GM12878 (cell line): ENCODE results near the gene CLEC20A.

Experiments used
- CHD2 ChIP-seq: IDR thresholded peaks from 2 replicates; pipeline ENCODE4 v1.6.1; 2011; ENCODE audit warnings: low read depth, low read length, improper control_type of control experiment, borderline replicate concordance
- EGR1 ChIP-seq, 2 experiments: IDR thresholded peaks; 1 replicate in 1 of 2; 2 replicates in 1 of 2; pipeline ENCODE4 v1.6.1; 2011 to 2012; ENCODE audit warnings: low read depth in 2 of 2, low read length in 2 of 2, borderline replicate concordance in 1 of 2, mild to moderate bottlenecking in 1 of 2, moderate library complexity in 1 of 2
- JUND ChIP-seq: IDR thresholded peaks from 2 replicates; pipeline ENCODE4 v1.6.1; 2012; ENCODE audit warnings: low read depth, mild to moderate bottlenecking, low read length, improper control_type of control experiment, moderate library complexity
- MTA2 ChIP-seq: fragments of 450-650 bp; IDR thresholded peaks from 2 replicates; pipeline ENCODE4 v1.6.1; 2016; ENCODE audit warnings: low read depth, mild to moderate bottlenecking, moderate library complexity
- NR2C2 ChIP-seq: IDR thresholded peaks from 2 replicates; pipeline ENCODE4 v1.6.1; 2011; ENCODE audit warnings: borderline replicate concordance, low read depth; ENCODE audit not compliant: control insufficient read depth, insufficient read length
- ZNF274 ChIP-seq: IDR thresholded peaks from one replicate; pipeline ENCODE4 v1.8.0; 2011; ENCODE audit not compliant: insufficient read length, insufficient read depth
- TF ChIP-seq, protein P1 (sequence below), 3 experiments: IDR thresholded peaks in 2 of 3; conservative IDR thresholded peaks in 1 of 3; 2 replicates each; pipeline ENCODE4 v1.5.1; 2011; ENCODE audit warnings: low read depth in 3 of 3, low read length in 3 of 3, mild to moderate bottlenecking in 3 of 3, control low read depth in 2 of 3, moderate library complexity in 2 of 3, inconsistent platforms in 1 of 3, mixed read lengths in 1 of 3; ENCODE audit not compliant: control insufficient read depth in 2 of 3, insufficient read depth in 1 of 3; ENCODE audit errors: extremely low read depth in 1 of 3

GRCh38 chr1:178495741-178496409, 889 bp downstream of the CLEC20A start:
- TF ChIP-seq ZNF274, result no peak
- no peak for TF ChIP-seq EGR1 (IDR thresholded peaks at IDR 0.05; ENCODE audit: borderline replicate concordance in 1 of 2, low read depth in 2 of 2, low read length in 2 of 2)
- TF ChIP-seq, protein P1, sequence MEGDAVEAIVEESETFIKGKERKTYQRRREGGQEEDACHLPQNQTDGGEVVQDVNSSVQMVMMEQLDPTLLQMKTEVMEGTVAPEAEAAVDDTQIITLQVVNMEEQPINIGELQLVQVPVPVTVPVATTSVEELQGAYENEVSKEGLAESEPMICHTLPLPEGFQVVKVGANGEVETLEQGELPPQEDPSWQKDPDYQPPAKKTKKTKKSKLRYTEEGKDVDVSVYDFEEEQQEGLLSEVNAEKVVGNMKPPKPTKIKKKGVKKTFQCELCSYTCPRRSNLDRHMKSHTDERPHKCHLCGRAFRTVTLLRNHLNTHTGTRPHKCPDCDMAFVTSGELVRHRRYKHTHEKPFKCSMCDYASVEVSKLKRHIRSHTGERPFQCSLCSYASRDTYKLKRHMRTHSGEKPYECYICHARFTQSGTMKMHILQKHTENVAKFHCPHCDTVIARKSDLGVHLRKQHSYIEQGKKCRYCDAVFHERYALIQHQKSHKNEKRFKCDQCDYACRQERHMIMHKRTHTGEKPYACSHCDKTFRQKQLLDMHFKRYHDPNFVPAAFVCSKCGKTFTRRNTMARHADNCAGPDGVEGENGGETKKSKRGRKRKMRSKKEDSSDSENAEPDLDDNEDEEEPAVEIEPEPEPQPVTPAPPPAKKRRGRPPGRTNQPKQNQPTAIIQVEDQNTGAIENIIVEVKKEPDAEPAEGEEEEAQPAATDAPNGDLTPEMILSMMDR (IDR thresholded peaks at IDR 0.05 in 2 of 3, conservative IDR thresholded peaks at IDR 0.05 in 1 of 3; ENCODE audit: control insufficient read depth in 2 of 3, extremely low read depth in 1 of 3, insufficient read depth in 1 of 3, low read depth in 3 of 3, low read length in 3 of 3), result no peak
- no peak for TF ChIP-seq NR2C2
- TF ChIP-seq MTA2, result no peak
- TF ChIP-seq JUND, result no peak
- TF ChIP-seq CHD2, result no peak
